Measurements from ENCODE around the gene FAM229B. TPM values are rescaled to one million over a fixed set of nuclear protein-coding genes. Genes with fewer than 3 reads are reported as not detected.

The FAM229B gene
- total RNA-seq, 1 donor from 2014 or later: 13.6 TPM

- no peak for ATAC-seq
- no peak for DNase-seq
- H3K4me3 ChIP-seq: no peak overlapping the region
- no peaks in the 10 kb centered on the region for H3K4me1 ChIP-seq
- H3K9me3 ChIP-seq: no peaks in the 10 kb centered on the region
- intact Hi-C loops (cut with DNase I): no loop called here
- H3K27me3 ChIP-seq (ENCODE audit: low read depth): no peaks in the 10 kb centered on the region
- H3K36me3 ChIP-seq: peaks cover 26% of the 10 kb centered on the region
- no peak for TF ChIP-seq CTCF (IDR thresholded peaks at IDR 0.05)
- peak overlapping the region; percentile 58 for H3K27ac ChIP-seq
These were observed 63.0 kb downstream of the FAM229B start for GRCh38 chr6:112150363-112150762.

Other genes starting within 250 kb of the FAM229B start
- 99.2 TPM for gene FYN, start 214.1 kb upstream of the FAM229B start, total RNA-seq
- gene CCN6, start 33.5 kb upstream of the FAM229B start, total RNA-seq: not detected
- gene TUBE1, start 109 bp upstream of the FAM229B start, total RNA-seq: 22.2 TPM
- gene LAMA4, start 167.0 kb downstream of the FAM229B start, total RNA-seq: 91.2 TPM